Esophagus squamous epithelium (tissue), 4 donors: ENCODE measurements around the gene MAPRE3.

Source experiments
- POLR2A ChIP-seq, 4 donors: fragments of 450-650 bp; IDR thresholded peaks; one replicate each; pipeline ENCODE4 v1.6.1; 2017; ENCODE audit warnings: antibody characterized with exemption in 4 of 4, mild to moderate bottlenecking in 4 of 4, moderate library complexity in 3 of 4
- TF ChIP-seq, protein P1 (sequence below), 6 experiments: fragments of 450-650 bp in 4 of 6; fragments of 200-600 bp in 2 of 6; sonication (generic) in 2 of 6; IDR thresholded peaks; one replicate each; pipeline ENCODE4 v1.5.1; 2016 to 2019; ENCODE audit warnings: antibody characterized with exemption in 6 of 6, mild to moderate bottlenecking in 4 of 6, moderate library complexity in 4 of 6

DNA sequence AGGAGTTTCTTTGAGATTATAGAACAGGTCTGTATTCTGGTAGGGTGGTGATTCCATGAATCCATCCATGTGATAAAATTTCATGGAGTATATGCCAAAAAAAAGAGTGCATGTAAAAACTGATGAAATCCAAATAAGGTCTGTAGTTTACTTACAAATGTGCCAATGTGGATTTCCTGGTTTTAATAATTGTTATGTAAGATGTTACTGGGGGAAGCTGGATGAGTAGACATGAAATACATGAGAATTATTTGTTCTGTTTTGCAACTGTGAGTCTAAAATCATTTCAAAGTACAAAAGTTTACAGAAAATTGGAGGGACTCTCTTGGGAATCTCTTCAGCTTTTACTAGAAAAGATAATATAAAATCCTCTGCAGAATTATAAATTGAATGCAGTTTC lies 38.6 kb downstream of the MAPRE3 start:
- TF ChIP-seq, protein P1, sequence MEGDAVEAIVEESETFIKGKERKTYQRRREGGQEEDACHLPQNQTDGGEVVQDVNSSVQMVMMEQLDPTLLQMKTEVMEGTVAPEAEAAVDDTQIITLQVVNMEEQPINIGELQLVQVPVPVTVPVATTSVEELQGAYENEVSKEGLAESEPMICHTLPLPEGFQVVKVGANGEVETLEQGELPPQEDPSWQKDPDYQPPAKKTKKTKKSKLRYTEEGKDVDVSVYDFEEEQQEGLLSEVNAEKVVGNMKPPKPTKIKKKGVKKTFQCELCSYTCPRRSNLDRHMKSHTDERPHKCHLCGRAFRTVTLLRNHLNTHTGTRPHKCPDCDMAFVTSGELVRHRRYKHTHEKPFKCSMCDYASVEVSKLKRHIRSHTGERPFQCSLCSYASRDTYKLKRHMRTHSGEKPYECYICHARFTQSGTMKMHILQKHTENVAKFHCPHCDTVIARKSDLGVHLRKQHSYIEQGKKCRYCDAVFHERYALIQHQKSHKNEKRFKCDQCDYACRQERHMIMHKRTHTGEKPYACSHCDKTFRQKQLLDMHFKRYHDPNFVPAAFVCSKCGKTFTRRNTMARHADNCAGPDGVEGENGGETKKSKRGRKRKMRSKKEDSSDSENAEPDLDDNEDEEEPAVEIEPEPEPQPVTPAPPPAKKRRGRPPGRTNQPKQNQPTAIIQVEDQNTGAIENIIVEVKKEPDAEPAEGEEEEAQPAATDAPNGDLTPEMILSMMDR (IDR thresholded peaks at IDR 0.05): no peak
- no peak for TF ChIP-seq POLR2A (IDR thresholded peaks at IDR 0.05)
